ENCODE data around the gene SHANK3.

DNA sequence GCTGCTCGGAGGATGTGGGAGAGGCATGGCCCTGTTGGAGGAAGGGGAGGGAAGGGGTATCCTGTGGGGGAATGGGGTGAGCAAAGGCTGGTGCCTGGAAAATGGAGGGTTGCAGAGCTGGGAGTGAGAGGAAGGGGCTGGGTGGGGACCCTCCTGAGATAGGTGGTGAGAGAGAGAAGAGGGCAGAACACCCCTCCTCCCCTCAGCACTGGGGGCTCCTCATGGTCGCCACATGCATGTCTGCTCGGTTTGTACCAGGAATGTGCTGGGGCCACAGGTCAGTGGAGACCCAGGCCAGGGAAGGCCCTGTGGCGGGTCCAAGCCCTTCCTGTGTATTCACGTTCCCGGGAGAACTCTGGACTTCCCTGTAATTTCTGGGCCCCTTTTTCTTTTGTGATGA, 37.6 kb downstream of the SHANK3 start:
- TF ChIP-seq CTCF (IDR thresholded peaks at IDR 0.05) (no peak), POLR2A (IDR thresholded peaks at IDR 0.05) (no peak), EP300 (IDR thresholded peaks at IDR 0.05) (no peak)
